MM.1S (cell line): ENCODE measurements around the gene PNN.

Source experiments
- EZH2 ChIP-seq: fragments of 300-600 bp; sonication (generic); optimal IDR thresholded peaks from 2 replicates; pipeline ENCODE3; 2017; ENCODE audit warnings: low read depth, mild to moderate bottlenecking, antibody characterized with exemption, low read length, mixed read lengths
- EZH2phosphoT487 ChIP-seq: fragments of 300-600 bp; sonication (generic); IDR thresholded peaks from 2 replicates; pipeline ENCODE4 v1.6.1; 2018; ENCODE audit warnings: antibody characterized with exemption, low read length
- TF ChIP-seq, protein P1 (sequence below): fragments of 300-600 bp; sonication (generic); IDR thresholded peaks from 2 replicates; pipeline ENCODE4 v1.5.1; 2016; ENCODE audit warnings: antibody characterized with exemption, low read length, mixed read lengths

DNA sequence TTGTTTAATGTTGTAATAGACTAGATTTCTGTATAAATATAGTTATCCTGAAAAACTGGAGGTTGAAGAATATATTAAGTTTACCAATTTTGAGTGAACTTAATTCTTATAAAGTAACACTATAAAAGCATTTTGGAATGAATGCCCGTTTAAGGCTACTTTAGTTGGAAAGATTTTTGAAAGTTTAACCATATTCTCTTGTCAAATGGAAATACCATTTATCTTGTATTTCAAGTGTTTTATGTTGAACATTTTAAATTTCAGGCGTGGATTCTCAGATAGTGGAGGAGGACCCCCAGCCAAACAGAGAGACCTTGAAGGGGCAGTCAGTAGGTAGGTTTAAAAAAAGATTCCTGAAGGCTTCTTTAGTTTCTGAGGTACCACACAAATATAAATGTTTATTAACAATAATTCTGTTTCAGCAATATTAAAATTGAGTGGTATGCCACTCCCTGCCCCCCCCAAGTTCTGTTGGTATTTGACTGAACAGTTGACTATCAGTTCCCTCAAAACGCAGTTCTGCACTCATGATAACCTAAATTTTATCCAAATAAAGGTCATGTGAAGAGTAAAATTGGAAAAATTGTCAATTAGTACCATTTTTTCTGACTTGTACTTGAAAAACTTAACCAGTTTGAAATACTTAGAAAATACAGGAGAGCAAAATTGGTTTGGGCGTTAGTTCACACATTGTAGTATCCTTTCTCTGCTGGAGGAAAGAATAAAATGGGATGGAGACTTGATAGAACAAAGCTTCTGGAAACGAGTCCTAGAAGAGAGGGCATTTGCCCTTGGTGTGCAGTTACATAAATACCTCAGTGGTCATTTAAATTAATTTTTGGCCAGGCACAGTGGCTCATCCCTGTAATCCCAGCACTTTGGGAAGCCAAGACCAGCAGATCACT lies 1.5 kb downstream of the PNN start:
- TF ChIP-seq, protein P1, sequence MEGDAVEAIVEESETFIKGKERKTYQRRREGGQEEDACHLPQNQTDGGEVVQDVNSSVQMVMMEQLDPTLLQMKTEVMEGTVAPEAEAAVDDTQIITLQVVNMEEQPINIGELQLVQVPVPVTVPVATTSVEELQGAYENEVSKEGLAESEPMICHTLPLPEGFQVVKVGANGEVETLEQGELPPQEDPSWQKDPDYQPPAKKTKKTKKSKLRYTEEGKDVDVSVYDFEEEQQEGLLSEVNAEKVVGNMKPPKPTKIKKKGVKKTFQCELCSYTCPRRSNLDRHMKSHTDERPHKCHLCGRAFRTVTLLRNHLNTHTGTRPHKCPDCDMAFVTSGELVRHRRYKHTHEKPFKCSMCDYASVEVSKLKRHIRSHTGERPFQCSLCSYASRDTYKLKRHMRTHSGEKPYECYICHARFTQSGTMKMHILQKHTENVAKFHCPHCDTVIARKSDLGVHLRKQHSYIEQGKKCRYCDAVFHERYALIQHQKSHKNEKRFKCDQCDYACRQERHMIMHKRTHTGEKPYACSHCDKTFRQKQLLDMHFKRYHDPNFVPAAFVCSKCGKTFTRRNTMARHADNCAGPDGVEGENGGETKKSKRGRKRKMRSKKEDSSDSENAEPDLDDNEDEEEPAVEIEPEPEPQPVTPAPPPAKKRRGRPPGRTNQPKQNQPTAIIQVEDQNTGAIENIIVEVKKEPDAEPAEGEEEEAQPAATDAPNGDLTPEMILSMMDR: no peak
- no peak for TF ChIP-seq EZH2
- no peak for TF ChIP-seq EZH2phosphoT487
